K562 (cell line): ENCODE measurements around the gene TKTL2. TPM values are rescaled to one million over a fixed set of nuclear protein-coding genes. Genes with fewer than 3 reads are reported as not detected.

Experiments used
- ADNP ChIP-seq: fragments of 200-800 bp; sonication (Bioruptor generic); IDR thresholded peaks from 2 replicates; pipeline ENCODE4 v1.6.1; 2016; ENCODE audit warnings: missing genetic modification characterization, missing compliant biosample characterization
- BCOR ChIP-seq: fragments of 450-650 bp; IDR thresholded peaks from 2 replicates; pipeline ENCODE4 v1.6.1; 2016
- CHD7 ChIP-seq: fragments of 200-600 bp; sonication (generic); IDR thresholded peaks from one replicate; pipeline ENCODE4 v1.6.1; 2012; ENCODE audit warnings: mild to moderate bottlenecking, low read depth, low read length, inconsistent platforms
- ELF1 ChIP-seq: fragments of 200-800 bp; sonication (Bioruptor generic); IDR thresholded peaks from 2 replicates; pipeline ENCODE4 v1.6.1; 2016; ENCODE audit warnings: missing genetic modification characterization, missing compliant biosample characterization
- FOXJ2 ChIP-seq: fragments of 200-800 bp; sonication (Bioruptor generic); IDR thresholded peaks from 2 replicates; pipeline ENCODE4 v1.6.1; 2016; ENCODE audit warnings: missing genetic modification characterization, missing compliant biosample characterization
- LARP7 ChIP-seq: fragments of 450-650 bp; IDR thresholded peaks from 2 replicates; pipeline ENCODE4 v1.6.1; 2016
- NFYB ChIP-seq: IDR thresholded peaks from 2 replicates; pipeline ENCODE4 v1.6.1; 2011; ENCODE audit warnings: mild to moderate bottlenecking, moderate library complexity; ENCODE audit not compliant: insufficient read length; ENCODE audit errors: extremely low read depth
- POLR3G ChIP-seq: IDR thresholded peaks from 2 replicates; pipeline ENCODE4 v1.6.1; 2011; ENCODE audit not compliant: insufficient read length, insufficient replicate concordance; ENCODE audit errors: extremely low read depth
- SIX5 ChIP-seq, 2 experiments: IDR thresholded peaks; 2 replicates each; pipeline ENCODE4 v1.6.1; 2011; ENCODE audit warnings: low read length in 2 of 2, borderline replicate concordance in 1 of 2, low read depth in 1 of 2, mild to moderate bottlenecking in 1 of 2, moderate library complexity in 1 of 2; ENCODE audit not compliant: insufficient read depth in 1 of 2
- STAT6 ChIP-seq: sonication (generic); formaldehyde crosslinking; IDR thresholded peaks from 2 replicates; pipeline ENCODE4 v1.8.1; 2023; ENCODE audit warnings: mild to moderate bottlenecking, missing genetic modification reagents
- ZNF644 ChIP-seq: fragments of 200-800 bp; sonication (Bioruptor generic); IDR thresholded peaks from 2 replicates; pipeline ENCODE4 v1.6.1; 2016; ENCODE audit warnings: low read depth, missing genetic modification characterization, missing compliant biosample characterization
- polyA plus RNA-seq, 8 experiments: library from polyadenylated mRNA; depleted of rRNA in 4 of 8; stranded (reverse) in 5 of 8; unstranded in 3 of 8; fragments of >200 nt; fragmentation: Nextera tagmentation in 2 of 8; fragmentation: Illumina TruSeq in 1 of 8; extraction: Ambion mirVana in 2 of 8; extraction: Trizol in 1 of 8; gene quantifications; 2 replicates each; pipeline versions ENCODE4 v1.2.1 to v1.2.3, GENCODE V29; 2011 to 2014; ENCODE audit warnings: inconsistent platforms in 1 of 8, missing spikeins in 1 of 8
- total RNA-seq, 7 experiments: library from RNA; depleted of rRNA in 6 of 7; stranded (reverse); fragments of >200 nt in 6 of 7; fragmentation: Illumina TruSeq in 2 of 7; extraction: Trizol in 2 of 7; gene quantifications; 2 replicates each; pipeline versions ENCODE4 v1.2.1 to v1.2.3, GENCODE V29; 2011 to 2021; ENCODE audit warnings: low replicate concordance in 1 of 7

The TKTL2 gene
- total and polyA plus RNA-seq, 9 of the 15 experiments (the other 6 are each of a cell fraction or from before 2014, with no cell fraction given), result 0.03 to 0.31 (median 0.09) TPM; not detected in 1

- TF ChIP-seq STAT6 (CRISPR knock-in tag), result no peak
- TF ChIP-seq BCOR, result peak; percentile 42; the same call in 1 of the 2 replicates
- no peak for TF ChIP-seq CHD7
- TF ChIP-seq ZNF644, result 0 out of 2 replicates have a peak, but pooled peaks have one; percentile 29
- TF ChIP-seq FOXJ2 (tag), result 0 out of 2 replicates have a peak, but pooled peaks have one; percentile 13
- no peak for TF ChIP-seq NFYB
- TF ChIP-seq LARP7, result 0 out of 2 replicates have a peak, but pooled peaks have one; percentile 46
- TF ChIP-seq ADNP (tag), result 0 out of 2 replicates have a peak, but pooled peaks have one; percentile 19
- no peak for TF ChIP-seq SIX5 (IDR thresholded peaks at IDR 0.05; ENCODE audit: borderline replicate concordance in 1 of 2, insufficient read depth in 1 of 2, low read depth in 1 of 2, low read length in 2 of 2)
- TF ChIP-seq POLR3G, result no peak
- 0 out of 2 replicates have a peak, but pooled peaks have one; percentile 8 for TF ChIP-seq ELF1
Observed at GRCh38 chr4:163493643-163494359, 20.2 kb upstream of the TKTL2 start (continued).
